OCI-LY7 (cell line): ENCODE measurements around the gene PRLH.

Experiments used
- CTCF ChIP-seq: fragments of 200-600 bp; sonication (generic); conservative IDR thresholded peaks from 2 replicates; pipeline ENCODE4 v1.5.1; 2014; ENCODE audit warnings: mild to moderate bottlenecking, antibody characterized with exemption, low read length, moderate library complexity, mixed read lengths
- EZH2phosphoT487 ChIP-seq: fragments of 200-600 bp; sonication (generic); IDR thresholded peaks from 2 replicates; pipeline ENCODE4 v1.6.1; 2018; ENCODE audit warnings: low read depth, borderline replicate concordance, mild to moderate bottlenecking, mixed run types, antibody characterized with exemption, low read length, moderate library complexity, mixed read lengths

DNA sequence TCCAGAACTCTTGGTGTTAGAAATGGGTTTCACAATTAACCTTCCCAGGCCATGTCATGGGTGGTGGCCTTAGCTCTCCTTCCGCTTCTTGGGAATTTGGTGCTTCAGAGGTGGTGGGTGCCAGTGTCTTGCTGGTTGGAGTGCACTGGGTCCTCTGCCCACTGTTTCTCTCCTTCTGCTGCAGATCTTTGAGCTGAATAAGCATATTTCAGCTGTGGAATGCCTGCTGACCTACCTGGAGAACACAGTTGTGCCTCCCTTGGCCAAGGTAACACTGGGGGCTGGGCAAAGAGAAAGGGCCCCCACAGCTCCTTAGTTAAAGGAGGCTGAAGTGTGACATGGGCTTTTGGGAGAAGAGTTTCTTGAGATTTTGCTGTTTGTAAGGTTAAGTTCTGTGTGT is 32.0 kb upstream of the PRLH start:
- TF ChIP-seq CTCF (no peak), EZH2phosphoT487 (no peak)
